Measurements from ENCODE around the gene SLC35E3. TPM values are rescaled to one million over a fixed set of nuclear protein-coding genes. Genes with fewer than 3 reads are reported as not detected.

Gene SLC35E3
- total RNA-seq, 1 experiment from 2014 or later, result 25.0 TPM

- H3K27ac Mint-ChIP-seq (ENCODE audit: unreplicated experiment), result no peak overlapping the region
- no peaks in the 10 kb centered on the region for H3K27me3 ChIP-seq (replicated peaks; ENCODE audit: control insufficient read depth, insufficient read depth, low read length)
- H3K4me3 Mint-ChIP-seq (ENCODE audit: unreplicated experiment), result no peak overlapping the region
- TF ChIP-seq, protein P1, sequence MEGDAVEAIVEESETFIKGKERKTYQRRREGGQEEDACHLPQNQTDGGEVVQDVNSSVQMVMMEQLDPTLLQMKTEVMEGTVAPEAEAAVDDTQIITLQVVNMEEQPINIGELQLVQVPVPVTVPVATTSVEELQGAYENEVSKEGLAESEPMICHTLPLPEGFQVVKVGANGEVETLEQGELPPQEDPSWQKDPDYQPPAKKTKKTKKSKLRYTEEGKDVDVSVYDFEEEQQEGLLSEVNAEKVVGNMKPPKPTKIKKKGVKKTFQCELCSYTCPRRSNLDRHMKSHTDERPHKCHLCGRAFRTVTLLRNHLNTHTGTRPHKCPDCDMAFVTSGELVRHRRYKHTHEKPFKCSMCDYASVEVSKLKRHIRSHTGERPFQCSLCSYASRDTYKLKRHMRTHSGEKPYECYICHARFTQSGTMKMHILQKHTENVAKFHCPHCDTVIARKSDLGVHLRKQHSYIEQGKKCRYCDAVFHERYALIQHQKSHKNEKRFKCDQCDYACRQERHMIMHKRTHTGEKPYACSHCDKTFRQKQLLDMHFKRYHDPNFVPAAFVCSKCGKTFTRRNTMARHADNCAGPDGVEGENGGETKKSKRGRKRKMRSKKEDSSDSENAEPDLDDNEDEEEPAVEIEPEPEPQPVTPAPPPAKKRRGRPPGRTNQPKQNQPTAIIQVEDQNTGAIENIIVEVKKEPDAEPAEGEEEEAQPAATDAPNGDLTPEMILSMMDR (IDR thresholded peaks at IDR 0.05; ENCODE audit: insufficient read depth in 1 of 2, low read depth in 1 of 2, low read length in 1 of 2, severe bottlenecking in 1 of 2, unreplicated experiment in 1 of 2), result no peak
- ChIA-PET POLR2A (no interaction called here), CTCF (no interaction called here)
- H3K9me3 ChIP-seq, result no peaks in the 10 kb centered on the region
- H3K4me1 Mint-ChIP-seq (ENCODE audit: low read depth, unreplicated experiment), result peaks cover 7% of the 10 kb centered on the region
- no peak overlapping the region for H3K4me3 ChIP-seq (ENCODE audit: low read depth, low read length)
- no TSS peak for BruUV-seq (replicated peaks)
- H3K9me3 Mint-ChIP-seq (ENCODE audit: unreplicated experiment), result no peaks in the 10 kb centered on the region
- peaks cover 48% of the 10 kb centered on the region for H3K36me3 Mint-ChIP-seq (ENCODE audit: insufficient read depth, unreplicated experiment)
- no peak for DNase-seq
- no peaks in the 10 kb centered on the region; the same call in 1 of the 2 replicates for H3K36me3 ChIP-seq (ENCODE audit: control insufficient read depth, insufficient read depth, low read length)
- intact Hi-C loops (cut with micrococcal nuclease; ENCODE audit: unreplicated experiment), result no loop called here
- no peaks in the 10 kb centered on the region for H3K4me1 ChIP-seq
- H3K27me3 Mint-ChIP-seq (ENCODE audit: insufficient read depth, unreplicated experiment), result no peaks in the 10 kb centered on the region
These were observed 13.9 kb downstream of the SLC35E3 start for GRCh38 chr12:68759852-68760251.

DNA sequence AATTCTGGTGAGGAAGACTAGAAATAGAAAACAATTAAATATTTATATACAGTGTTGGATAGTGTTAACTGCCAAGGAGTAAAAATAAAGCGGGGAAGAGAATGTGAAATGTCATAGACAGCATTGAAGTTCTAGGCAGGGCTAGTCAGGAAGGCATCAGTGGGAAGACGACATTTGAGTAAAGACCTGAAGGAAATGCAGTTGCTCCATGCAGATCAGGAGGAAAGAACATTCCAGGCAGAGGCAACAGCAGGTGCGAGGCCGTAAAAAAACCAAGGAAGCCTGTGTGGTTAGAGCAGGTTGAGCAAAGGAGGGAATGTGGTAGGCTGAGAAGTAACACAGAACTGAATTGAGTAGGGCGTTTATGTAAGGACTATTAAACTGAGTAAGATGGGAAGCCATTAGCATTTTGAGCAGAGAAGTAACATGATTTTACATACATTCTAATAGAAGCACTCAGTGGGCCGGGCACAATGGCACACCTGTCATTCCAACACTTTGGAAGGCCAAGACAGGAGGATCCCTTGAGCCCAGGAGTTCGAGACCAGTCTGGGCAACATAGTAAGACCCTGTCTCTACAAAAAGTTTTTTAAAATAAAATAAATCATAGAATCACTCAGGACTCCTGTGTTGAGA, 14.9 kb downstream of the SLC35E3 start:
- peaks cover 7% of the 10 kb centered on the region for H3K4me1 Mint-ChIP-seq (ENCODE audit: low read depth, unreplicated experiment)
- ChIA-PET POLR2A (no interaction called here), CTCF (no interaction called here)
- Histone ChIP-seq H3K27me3 (replicated peaks; ENCODE audit: control insufficient read depth, insufficient read depth, low read length) (no peaks in the 10 kb centered on the region), H3K4me1 (no peaks in the 10 kb centered on the region), H3K9me3 (no peaks in the 10 kb centered on the region), H3K36me3 (ENCODE audit: control insufficient read depth, insufficient read depth, low read length) (no peaks in the 10 kb centered on the region), H3K4me3 (ENCODE audit: low read depth, low read length) (no peak overlapping the region)
- peaks cover 43% of the 10 kb centered on the region for H3K36me3 Mint-ChIP-seq (ENCODE audit: insufficient read depth, unreplicated experiment)
- no peak overlapping the region for H3K4me3 Mint-ChIP-seq (ENCODE audit: unreplicated experiment)
- intact Hi-C loops (cut with micrococcal nuclease; ENCODE audit: unreplicated experiment), result no loop called here
- TF ChIP-seq, protein P1 (IDR thresholded peaks at IDR 0.05; ENCODE audit: insufficient read depth in 1 of 2, low read depth in 1 of 2, low read length in 1 of 2, severe bottlenecking in 1 of 2, unreplicated experiment in 1 of 2), result no peak
- H3K9me3 Mint-ChIP-seq (ENCODE audit: unreplicated experiment), result no peaks in the 10 kb centered on the region
- no TSS peak for BruUV-seq (replicated peaks)
- H3K27ac Mint-ChIP-seq (ENCODE audit: unreplicated experiment), result no peak overlapping the region
- no peaks in the 10 kb centered on the region for H3K27me3 Mint-ChIP-seq (ENCODE audit: insufficient read depth, unreplicated experiment)
- DNase-seq, result no peak

- intact Hi-C loops (cut with micrococcal nuclease; ENCODE audit: unreplicated experiment), result no loop called here
These were observed 15.5 kb downstream of the SLC35E3 start for GRCh38 chr12:68761442-68761812.

More at GRCh38 chr12:68761442-68761812, 15.5 kb downstream of the SLC35E3 start:
- no peaks in the 10 kb centered on the region for H3K27me3 ChIP-seq (replicated peaks; ENCODE audit: control insufficient read depth, insufficient read depth, low read length)
- Mint-ChIP-seq H3K4me1 (ENCODE audit: low read depth, unreplicated experiment) (peaks cover 7% of the 10 kb centered on the region), H3K27ac (ENCODE audit: unreplicated experiment) (no peak overlapping the region), H3K9me3 (ENCODE audit: unreplicated experiment) (no peaks in the 10 kb centered on the region), H3K4me3 (ENCODE audit: unreplicated experiment) (no peak overlapping the region), H3K27me3 (ENCODE audit: insufficient read depth, unreplicated experiment) (no peaks in the 10 kb centered on the region), H3K36me3 (ENCODE audit: insufficient read depth, unreplicated experiment) (peaks cover 38% of the 10 kb centered on the region)
- no peaks in the 10 kb centered on the region for H3K4me1 ChIP-seq
- no peak for DNase-seq
- TF ChIP-seq, protein P1 (IDR thresholded peaks at IDR 0.05; ENCODE audit: insufficient read depth in 1 of 2, low read depth in 1 of 2, low read length in 1 of 2, severe bottlenecking in 1 of 2, unreplicated experiment in 1 of 2), result no peak
- ChIA-PET POLR2A (no interaction called here), CTCF (no interaction called here)
- no peak overlapping the region for H3K4me3 ChIP-seq (ENCODE audit: low read depth, low read length)
- H3K9me3 ChIP-seq, result no peaks in the 10 kb centered on the region
- no TSS peak for BruUV-seq (replicated peaks)
- H3K36me3 ChIP-seq (ENCODE audit: control insufficient read depth, insufficient read depth, low read length), result no peaks in the 10 kb centered on the region

Data from Caco-2 (cell line).